GM18526 (cell line): ENCODE data around the gene PRSS1.

Source experiments
- POLR2A ChIP-seq: IDR thresholded peaks from 3 replicates; pipeline ENCODE4 v1.6.1; 2011; ENCODE audit not compliant: insufficient read length; ENCODE audit errors: extremely low read depth

Gene PRSS1

GRCh38 chr7:142749218-142749993 lies at the start of gene PRSS1:
TSS of gene PRSS1 (plus strand) at chr7:142749472. CDS start at chr7:142749485, 13 bp downstream.
- TF ChIP-seq POLR2A = no peak

GRCh38 chr7:142703655-142704305 lies 45.5 kb upstream of the PRSS1 start:
- no peak for TF ChIP-seq POLR2A

- TF ChIP-seq POLR2A = no peak
Observed at GRCh38 chr7:142709921-142710320, 39.4 kb upstream of the PRSS1 start.

GRCh38 chr7:142711196-142711595 lies 38.1 kb upstream of the PRSS1 start:
- TF ChIP-seq POLR2A = no peak

- no peak for TF ChIP-seq POLR2A
Observed at GRCh38 chr7:142711746-142712616, 37.3 kb upstream of the PRSS1 start.

- no peak for TF ChIP-seq POLR2A
Observed at GRCh38 chr7:142712617-142712957, 36.7 kb upstream of the PRSS1 start.

GRCh38 chr7:142714375-142714774 lies 34.9 kb upstream of the PRSS1 start:
- no peak for TF ChIP-seq POLR2A

GRCh38 chr7:142716596-142716995 lies 32.7 kb upstream of the PRSS1 start:
- no peak for TF ChIP-seq POLR2A

- no peak for TF ChIP-seq POLR2A
Observed at GRCh38 chr7:142717453-142717852, 31.8 kb upstream of the PRSS1 start.

GRCh38 chr7:142718313-142718712 lies 31.0 kb upstream of the PRSS1 start:
- no peak for TF ChIP-seq POLR2A

GRCh38 chr7:142720172-142720773 lies 29.0 kb upstream of the PRSS1 start:
- TF ChIP-seq POLR2A = no peak

- TF ChIP-seq POLR2A = no peak
Observed at GRCh38 chr7:142720986-142721385, 28.3 kb upstream of the PRSS1 start.

- no peak for TF ChIP-seq POLR2A
Observed at GRCh38 chr7:142722248-142722794, 27.0 kb upstream of the PRSS1 start.

- no peak for TF ChIP-seq POLR2A
Observed at GRCh38 chr7:142733271-142733670, 16.0 kb upstream of the PRSS1 start.

- TF ChIP-seq POLR2A = no peak
Observed at GRCh38 chr7:142739923-142740492, 9.3 kb upstream of the PRSS1 start.
